ENCODE data around the gene FTO. TPM values are rescaled to one million over a fixed set of nuclear protein-coding genes. Genes with fewer than 3 reads are reported as not detected.

Gene FTO
- total RNA-seq, 4 donors from 2014 or later = 98.1 to 127 (median 109) TPM

DNA sequence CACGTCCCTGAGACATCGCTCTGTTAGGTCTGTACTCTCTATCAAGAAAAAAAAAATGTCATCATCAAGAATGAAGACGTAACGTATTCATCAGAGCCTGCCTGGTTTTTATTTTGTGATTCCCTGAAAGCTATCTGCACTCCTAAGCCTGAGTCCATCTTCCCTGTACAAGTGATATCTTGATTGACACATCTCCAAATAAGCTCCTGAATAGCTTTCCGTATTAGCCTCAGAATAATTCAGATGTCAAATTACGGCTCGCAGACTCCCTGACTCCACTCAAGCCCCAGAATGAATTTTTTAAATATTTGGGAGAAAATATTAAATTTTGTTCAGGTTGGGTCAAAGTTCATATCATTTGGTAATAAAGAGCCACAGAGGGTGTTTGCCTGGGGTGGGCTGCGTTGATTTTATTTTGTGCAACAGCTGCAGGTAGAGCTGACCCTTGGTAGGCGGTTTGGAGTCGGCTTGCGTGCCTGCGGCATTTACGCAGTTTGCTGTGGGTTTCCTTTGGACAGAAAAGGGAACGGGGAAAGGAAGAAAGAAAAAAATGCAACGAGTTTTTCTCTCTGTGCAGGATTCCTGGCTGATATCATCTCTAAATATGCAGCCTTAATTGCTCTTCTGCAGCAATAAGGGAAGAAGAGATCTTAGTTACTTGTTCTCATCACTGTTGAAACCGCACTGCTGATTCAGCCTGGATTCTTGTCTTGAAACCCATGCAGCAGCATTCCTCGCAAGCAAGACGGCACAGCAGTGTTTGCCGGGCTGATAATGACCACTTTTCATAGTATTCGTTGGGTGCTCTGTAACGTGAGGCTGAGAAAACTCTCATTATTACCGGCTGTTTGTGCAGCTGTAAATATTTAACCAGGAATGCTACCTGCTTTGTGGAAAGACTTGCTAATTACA lies 467.9 kb downstream of the FTO start:
- Histone ChIP-seq H3K4me3 (no peak overlapping the region), H3K27ac (no peak overlapping the region), H3K4me1 (peaks cover 0 to 20% (median 0%) of the 10 kb centered on the region in 4 donors), H3K9me3 (no peaks in the 10 kb centered on the region), H3K27me3 (peaks cover 0 to 19% of the 10 kb centered on the region in 2 donors), H3K36me3 (no peaks in the 10 kb centered on the region)
- TF ChIP-seq, protein P1, sequence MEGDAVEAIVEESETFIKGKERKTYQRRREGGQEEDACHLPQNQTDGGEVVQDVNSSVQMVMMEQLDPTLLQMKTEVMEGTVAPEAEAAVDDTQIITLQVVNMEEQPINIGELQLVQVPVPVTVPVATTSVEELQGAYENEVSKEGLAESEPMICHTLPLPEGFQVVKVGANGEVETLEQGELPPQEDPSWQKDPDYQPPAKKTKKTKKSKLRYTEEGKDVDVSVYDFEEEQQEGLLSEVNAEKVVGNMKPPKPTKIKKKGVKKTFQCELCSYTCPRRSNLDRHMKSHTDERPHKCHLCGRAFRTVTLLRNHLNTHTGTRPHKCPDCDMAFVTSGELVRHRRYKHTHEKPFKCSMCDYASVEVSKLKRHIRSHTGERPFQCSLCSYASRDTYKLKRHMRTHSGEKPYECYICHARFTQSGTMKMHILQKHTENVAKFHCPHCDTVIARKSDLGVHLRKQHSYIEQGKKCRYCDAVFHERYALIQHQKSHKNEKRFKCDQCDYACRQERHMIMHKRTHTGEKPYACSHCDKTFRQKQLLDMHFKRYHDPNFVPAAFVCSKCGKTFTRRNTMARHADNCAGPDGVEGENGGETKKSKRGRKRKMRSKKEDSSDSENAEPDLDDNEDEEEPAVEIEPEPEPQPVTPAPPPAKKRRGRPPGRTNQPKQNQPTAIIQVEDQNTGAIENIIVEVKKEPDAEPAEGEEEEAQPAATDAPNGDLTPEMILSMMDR (IDR thresholded peaks at IDR 0.05) = no peak
- TF ChIP-seq POLR2A (IDR thresholded peaks at IDR 0.05) (no peak), EP300 (IDR thresholded peaks at IDR 0.05) (no peak)
- WGBS, 2 donors = 38 to 40% methylated on average over 22 of the region's 22 CpGs
- DNase-seq (ENCODE audit: low spot score in 2 of 2) = no peak

DNA sequence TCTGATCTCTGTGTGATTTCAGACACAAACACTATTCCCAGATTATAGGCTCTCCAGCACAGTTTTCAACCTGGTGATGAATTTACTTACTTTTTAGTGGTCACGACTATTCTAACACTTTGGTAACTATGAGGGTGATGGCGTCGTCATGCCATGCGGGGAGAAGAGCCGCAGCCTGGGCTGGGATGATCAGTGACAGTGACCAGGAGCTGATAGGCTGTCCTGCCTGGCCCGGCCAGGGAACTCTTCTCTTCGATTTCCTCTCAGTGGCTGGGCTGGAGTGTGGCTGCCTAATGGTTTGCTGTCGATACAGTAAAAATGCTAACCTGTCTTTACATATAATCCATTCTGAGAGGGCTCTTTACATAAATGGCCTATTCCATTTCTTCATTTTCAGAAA lies 469.5 kb downstream of the FTO start:
- Histone ChIP-seq H3K4me1 (peaks cover 0 to 20% (median 0%) of the 10 kb centered on the region in 4 donors), H3K9me3 (no peaks in the 10 kb centered on the region), H3K27ac (no peak overlapping the region), H3K36me3 (no peaks in the 10 kb centered on the region), H3K27me3 (peaks cover 0 to 25% of the 10 kb centered on the region in 2 donors), H3K4me3 (no peak overlapping the region)
- DNase-seq (ENCODE audit: low spot score in 2 of 2) = no peak
- no peak for TF ChIP-seq EP300 (IDR thresholded peaks at IDR 0.05)
- TF ChIP-seq POLR2A (IDR thresholded peaks at IDR 0.05) = no peak
- TF ChIP-seq, protein P1 (IDR thresholded peaks at IDR 0.05) = no peak
- WGBS, 2 donors = 73 to 75% methylated on average over 8 of the region's 8 CpGs

DNA sequence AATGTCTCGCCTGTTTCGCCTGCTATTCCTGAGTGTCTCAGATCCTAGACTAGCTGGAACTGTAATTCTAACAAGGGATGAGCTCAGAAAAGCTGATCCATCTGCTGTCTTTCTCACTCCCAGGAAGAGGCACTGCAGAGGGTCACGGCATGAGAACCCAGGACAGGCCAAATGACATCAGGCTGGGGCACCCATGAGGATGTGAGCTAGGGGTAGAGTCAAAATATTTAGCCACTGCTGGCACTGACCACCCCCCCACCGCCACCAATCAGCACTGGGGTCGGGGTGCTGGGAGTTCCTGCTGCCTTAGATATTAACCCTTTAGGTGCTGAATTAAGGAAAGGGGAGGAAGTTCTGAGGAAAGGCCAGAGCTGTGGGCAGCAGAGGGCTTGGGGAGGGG lies 470.2 kb downstream of the FTO start:
- H3K9me3 ChIP-seq = no peaks in the 10 kb centered on the region
- H3K27me3 ChIP-seq = peaks cover 0 to 25% of the 10 kb centered on the region in 2 donors
- H3K4me3 ChIP-seq = no peak overlapping the region
- H3K4me1 ChIP-seq = peaks cover 0 to 20% (median 0%) of the 10 kb centered on the region in 4 donors
- DNase-seq (ENCODE audit: low spot score in 2 of 2) = no peak
- TF ChIP-seq EP300 (IDR thresholded peaks at IDR 0.05) (no peak), POLR2A (IDR thresholded peaks at IDR 0.05) (no peak)
- TF ChIP-seq, protein P1 (IDR thresholded peaks at IDR 0.05) = no peak
- H3K36me3 ChIP-seq = no peaks in the 10 kb centered on the region
- WGBS, 2 donors = 47 to 52% methylated on average over 5 of the region's 5 CpGs
- no peak overlapping the region for H3K27ac ChIP-seq

DNA sequence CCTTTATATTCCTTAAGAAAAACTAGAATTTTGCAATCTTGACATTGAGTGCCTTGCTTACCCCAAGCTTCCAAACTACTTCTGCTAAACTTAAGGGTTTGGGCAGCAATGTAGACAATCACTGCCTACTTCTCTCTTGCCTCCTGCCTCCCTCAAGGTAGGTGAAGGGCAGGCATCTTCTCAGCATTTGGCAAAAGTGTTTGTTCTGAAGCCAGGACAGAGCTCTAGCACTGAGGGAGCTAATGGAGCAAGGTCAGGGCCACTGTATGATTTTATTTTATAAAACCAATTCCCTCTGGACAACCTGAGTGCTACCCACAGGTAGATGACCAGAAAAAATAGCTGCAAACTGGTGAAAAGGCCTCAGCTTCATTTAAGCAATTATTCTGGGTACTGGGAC lies 470.8 kb downstream of the FTO start:
- H3K36me3 ChIP-seq = no peaks in the 10 kb centered on the region
- DNase-seq (ENCODE audit: low spot score in 2 of 2) = no peak
- no peak overlapping the region for H3K27ac ChIP-seq
- no peak overlapping the region for H3K4me3 ChIP-seq
- H3K9me3 ChIP-seq = no peaks in the 10 kb centered on the region
- peaks cover 0 to 25% of the 10 kb centered on the region in 2 donors for H3K27me3 ChIP-seq
- TF ChIP-seq EP300 (IDR thresholded peaks at IDR 0.05) (no peak), POLR2A (IDR thresholded peaks at IDR 0.05) (no peak)
- TF ChIP-seq, protein P1 (IDR thresholded peaks at IDR 0.05) = no peak
- H3K4me1 ChIP-seq = peaks cover 0 to 20% (median 0%) of the 10 kb centered on the region in 4 donors

DNA sequence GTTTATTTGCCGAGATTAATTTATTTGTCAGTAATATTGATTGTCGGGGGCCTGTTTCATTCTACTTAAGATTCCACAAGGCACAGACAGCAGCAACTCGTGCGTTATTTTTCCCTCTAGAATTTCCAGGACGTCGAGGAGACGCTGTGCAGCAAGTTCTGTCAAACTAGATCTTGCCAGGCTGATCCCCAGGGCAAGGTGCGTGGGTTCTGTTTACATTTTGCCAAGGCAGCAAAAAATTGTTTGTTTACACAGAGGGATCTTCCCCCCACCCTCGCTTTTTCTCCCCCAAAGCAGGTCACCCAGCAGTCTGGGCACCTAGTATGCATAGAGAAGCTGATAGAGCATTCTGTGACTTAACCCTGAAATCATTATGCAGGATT lies 471.2 kb downstream of the FTO start:
- Histone ChIP-seq H3K4me1 (peaks cover 0 to 20% (median 0%) of the 10 kb centered on the region in 4 donors), H3K4me3 (no peak overlapping the region), H3K9me3 (no peaks in the 10 kb centered on the region), H3K27me3 (peaks cover 0 to 25% of the 10 kb centered on the region in 2 donors), H3K27ac (no peak overlapping the region), H3K36me3 (no peaks in the 10 kb centered on the region)
- DNase-seq (ENCODE audit: low spot score in 2 of 2) = no peak
- 76 to 79% methylated on average over 9 of the region's 9 CpGs for WGBS, 2 donors
- no peak for TF ChIP-seq POLR2A (IDR thresholded peaks at IDR 0.05)
- TF ChIP-seq, protein P1 (IDR thresholded peaks at IDR 0.05) = no peak
- TF ChIP-seq EP300 (IDR thresholded peaks at IDR 0.05) = no peak

Measured in tibial nerve (tissue), 4 donors.